Osteocyte (in vitro differentiated cells): ENCODE results near the gene AKAP9. TPM values are rescaled to one million over a fixed set of nuclear protein-coding genes. Genes with fewer than 3 reads are reported as not detected.

Source experiments
- DNase-seq: peaks from one replicate; pipeline ENCODE4 v3.0.0; 2021; ENCODE audit warnings: mixed read lengths; ENCODE audit not compliant: unreplicated experiment; ENCODE audit errors: extremely low spot score
- H3K27ac Mint-ChIP-seq: one replicate; pipeline ENCODE4 v1.8.0; 2021; ENCODE audit warnings: mild to moderate bottlenecking, mixed read lengths; ENCODE audit not compliant: unreplicated experiment
- H3K27me3 Mint-ChIP-seq: one replicate; pipeline ENCODE4 v1.8.0; 2021; ENCODE audit warnings: mixed read lengths; ENCODE audit not compliant: unreplicated experiment
- H3K36me3 Mint-ChIP-seq: one replicate; pipeline ENCODE4 v1.8.0; 2021; ENCODE audit warnings: mixed read lengths; ENCODE audit not compliant: unreplicated experiment
- H3K4me1 Mint-ChIP-seq: one replicate; pipeline ENCODE4 v1.8.0; 2021; ENCODE audit warnings: mixed read lengths; ENCODE audit not compliant: unreplicated experiment
- H3K4me3 Mint-ChIP-seq: one replicate; pipeline ENCODE4 v1.8.0; 2021; ENCODE audit warnings: mild to moderate bottlenecking, moderate library complexity, mixed read lengths; ENCODE audit not compliant: unreplicated experiment
- H3K9me3 Mint-ChIP-seq: one replicate; pipeline ENCODE4 v1.8.0; 2021; ENCODE audit warnings: mixed read lengths; ENCODE audit not compliant: unreplicated experiment
- CTCF ChIP-seq: fragments of 200-600 bp; sonication (generic); IDR thresholded peaks from 2 replicates; pipeline ENCODE4 v1.5.0; 2021; ENCODE audit warnings: antibody characterized with exemption, mild to moderate bottlenecking, moderate library complexity
- total RNA-seq: library from RNA; stranded (reverse); gene quantifications from 2 replicates; pipeline ENCODE4 v1.2.1, GENCODE V29; 2021

AKAP9 gene
- total RNA-seq, 1 donor from 2014 or later = 47.2 TPM

DNA sequence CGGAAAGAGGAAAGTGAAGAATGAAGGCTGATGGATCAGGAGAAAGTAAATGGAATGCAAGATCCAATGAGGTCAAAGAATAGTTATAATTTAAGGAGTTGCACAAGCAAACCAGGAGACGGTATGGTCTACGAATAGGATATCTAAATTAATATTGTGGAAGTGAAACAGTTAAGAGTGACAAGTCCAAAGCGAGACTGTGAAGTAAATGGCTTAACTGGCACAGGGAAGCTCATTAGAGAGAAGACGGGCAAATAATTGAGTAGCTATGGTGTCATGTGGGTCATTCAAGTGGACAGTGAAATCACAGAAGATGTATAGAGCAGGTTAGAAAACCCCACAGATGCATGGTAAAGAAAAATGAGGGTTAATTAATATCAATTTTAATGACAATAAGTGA is 190.4 kb downstream of the AKAP9 start:
- no peak for DNase-seq
- no peaks in the 10 kb centered on the region for H3K9me3 Mint-ChIP-seq
- peaks cover 20% of the 10 kb centered on the region for H3K36me3 Mint-ChIP-seq
- H3K27me3 Mint-ChIP-seq = no peaks in the 10 kb centered on the region
- no peak overlapping the region for H3K27ac Mint-ChIP-seq
- no peak for TF ChIP-seq CTCF
- no peak overlapping the region for H3K4me3 Mint-ChIP-seq
- peaks cover 37% of the 10 kb centered on the region for H3K4me1 Mint-ChIP-seq

DNA sequence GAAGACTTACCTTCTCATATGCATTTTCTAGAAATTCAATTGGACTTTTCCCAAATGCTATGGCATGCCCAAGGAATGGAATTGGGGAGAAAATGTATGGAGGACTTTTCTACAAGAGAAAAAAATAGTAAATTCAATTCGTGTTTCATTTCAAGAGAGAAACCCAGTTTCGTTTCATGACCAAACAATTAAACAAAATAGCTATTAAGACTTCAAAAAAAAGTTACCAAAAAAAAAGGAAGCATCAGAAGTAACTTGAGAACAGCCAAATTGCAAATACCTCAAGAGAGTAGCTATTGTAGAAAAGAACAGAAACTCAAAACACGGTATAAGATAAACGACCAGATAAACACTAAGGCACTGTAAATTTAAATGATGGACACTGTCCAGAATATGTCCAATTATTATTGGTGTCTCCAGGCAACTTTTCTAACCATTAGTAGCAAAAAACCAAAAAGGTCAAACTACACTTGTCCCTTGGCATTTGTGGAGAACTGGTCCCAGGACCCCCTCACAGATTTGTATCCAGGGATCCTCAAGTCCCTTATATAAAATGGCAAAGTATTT is 191.2 kb downstream of the AKAP9 start:
- no peak for TF ChIP-seq CTCF
- Mint-ChIP-seq H3K27me3 (no peaks in the 10 kb centered on the region), H3K36me3 (peaks cover 18% of the 10 kb centered on the region), H3K4me1 (peaks cover 37% of the 10 kb centered on the region), H3K9me3 (no peaks in the 10 kb centered on the region), H3K4me3 (peak overlapping the region; percentile 14), H3K27ac (no peak overlapping the region)
- DNase-seq = no peak

DNA sequence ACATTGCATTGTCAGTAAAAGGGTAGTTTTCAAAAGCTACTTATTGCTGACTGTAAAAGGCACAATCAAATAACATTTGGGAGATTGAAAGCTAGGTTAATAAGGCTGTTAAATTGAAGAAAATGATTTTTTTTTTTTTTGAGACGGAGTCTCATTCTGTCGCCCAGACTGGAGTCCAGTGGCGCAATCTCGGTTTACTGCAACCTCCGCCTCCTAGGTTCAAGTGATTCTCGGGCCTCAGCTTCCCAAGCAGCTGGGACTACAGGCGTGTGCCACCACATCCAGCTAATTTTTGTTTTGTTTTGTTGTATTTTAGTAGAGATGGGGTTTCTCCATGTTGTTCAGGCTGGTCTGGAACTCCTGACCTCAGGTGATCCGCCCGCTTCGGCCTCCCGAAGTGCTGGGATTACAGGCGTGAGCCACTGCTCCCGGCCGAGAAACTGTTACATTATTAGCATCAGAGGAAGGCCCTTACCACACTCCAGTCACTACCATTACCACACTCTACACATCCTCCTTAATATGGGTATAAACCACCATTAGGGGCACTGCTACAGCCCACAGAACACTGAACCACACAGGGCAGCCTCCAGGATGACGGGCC is 192.6 kb downstream of the AKAP9 start:
- Mint-ChIP-seq H3K36me3 (peaks cover 14% of the 10 kb centered on the region), H3K4me3 (peak overlapping the region; percentile 99), H3K27ac (peak overlapping the region; percentile 100), H3K4me1 (peaks cover 37% of the 10 kb centered on the region), H3K27me3 (no peaks in the 10 kb centered on the region), H3K9me3 (no peaks in the 10 kb centered on the region)
- no peak for DNase-seq
- no peak for TF ChIP-seq CTCF

DNA sequence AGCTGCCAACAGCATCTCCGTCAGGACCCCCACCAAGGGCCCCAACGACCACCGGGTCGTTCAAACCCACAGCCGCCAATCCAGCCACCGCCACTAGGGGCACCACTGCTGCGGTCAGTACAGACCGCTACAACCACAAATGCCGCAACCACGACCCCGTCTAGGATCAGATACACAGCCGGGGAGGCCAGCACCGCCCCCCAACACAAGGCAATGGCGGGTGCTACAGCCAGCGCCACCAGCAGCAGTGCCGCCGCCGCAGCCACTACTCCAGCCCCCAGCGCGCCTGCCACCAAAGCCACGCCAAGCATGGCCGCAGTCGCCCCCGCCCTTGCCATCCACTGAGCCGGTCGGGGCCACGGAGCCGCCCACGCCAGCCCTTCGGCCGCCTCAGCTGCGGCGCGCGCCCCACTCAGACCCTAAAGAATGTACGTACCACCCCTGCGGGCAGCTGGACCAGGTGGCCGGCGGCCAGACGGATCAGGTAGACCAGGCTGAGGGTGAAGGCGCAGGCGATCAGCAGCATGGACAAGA is 193.1 kb downstream of the AKAP9 start:
- H3K27me3 Mint-ChIP-seq = no peaks in the 10 kb centered on the region
- H3K9me3 Mint-ChIP-seq = no peaks in the 10 kb centered on the region
- peak overlapping the region; percentile 99 for H3K4me3 Mint-ChIP-seq
- peak; percentile 92 for DNase-seq
- peaks cover 37% of the 10 kb centered on the region for H3K4me1 Mint-ChIP-seq
- H3K36me3 Mint-ChIP-seq = peaks cover 14% of the 10 kb centered on the region
- H3K27ac Mint-ChIP-seq = peak overlapping the region; percentile 100
- TF ChIP-seq CTCF = peak; percentile 93

GRCh38 chr7:92134271-92135051 is 193.8 kb downstream of the AKAP9 start, which contains the start of gene CYP51A1:
TSS of gene CYP51A1 (minus strand) at chr7:92134477. CDS start at chr7:92134364, 113 bp downstream.
- peaks cover 37% of the 10 kb centered on the region for H3K4me1 Mint-ChIP-seq
- H3K36me3 Mint-ChIP-seq = peaks cover 11% of the 10 kb centered on the region
- no peaks in the 10 kb centered on the region for H3K9me3 Mint-ChIP-seq
- TF ChIP-seq CTCF = peak; percentile 18
- H3K27me3 Mint-ChIP-seq = no peaks in the 10 kb centered on the region
- DNase-seq = peak; percentile 98
- H3K27ac Mint-ChIP-seq = peak within 1 kb of the TSS; percentile 100
- H3K4me3 Mint-ChIP-seq = peak within 1 kb of the TSS; percentile 99
